SW480 (cell line): ENCODE results near the gene ANXA7.

Source experiments
- DNase-seq: peaks from one replicate; pipeline ENCODE4 v3.0.0-alpha.2; 2016; ENCODE audit warnings: low spot score

Gene ANXA7

DNA sequence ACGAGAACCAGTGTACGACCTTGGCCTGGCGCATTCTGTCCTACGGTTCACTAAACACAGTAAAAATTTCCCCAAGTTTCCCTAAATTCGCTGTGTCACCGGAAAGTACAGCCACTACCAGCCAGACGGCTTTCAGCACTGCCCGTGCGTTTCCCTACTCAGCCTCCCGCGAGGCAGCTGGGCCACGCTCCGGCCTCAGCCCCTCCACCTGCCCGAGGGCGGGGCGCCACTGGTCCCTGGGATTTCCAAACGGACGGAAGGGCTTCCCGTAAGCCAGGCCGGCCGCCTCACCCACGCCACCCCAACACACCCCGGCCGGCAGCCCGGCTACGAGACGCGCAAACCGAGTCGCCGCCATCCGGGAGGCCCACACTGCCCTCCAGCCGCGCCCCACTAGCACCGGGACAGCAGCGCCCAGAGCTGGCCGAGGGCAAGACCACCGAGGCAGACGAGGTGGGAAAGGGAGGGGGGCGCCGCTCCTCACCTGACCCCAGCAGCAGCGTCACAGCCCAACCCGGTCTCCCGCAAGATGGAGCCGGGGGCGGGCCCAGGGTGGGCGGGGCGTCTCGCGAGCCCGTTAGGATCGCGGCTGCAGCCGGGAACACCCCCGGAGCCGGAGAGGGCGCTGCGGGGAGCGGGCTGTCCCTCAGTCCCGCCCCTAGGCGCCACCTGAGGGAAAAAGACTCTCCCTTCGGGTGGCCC, at the start of gene ANXA7:
TSS of gene ANXA7 (minus strand) at position 531 of the 702 bp plus-strand sequence. CDS start 13,202 bp downstream, outside the sequence.
- DNase-seq = peak; percentile 83

DNA sequence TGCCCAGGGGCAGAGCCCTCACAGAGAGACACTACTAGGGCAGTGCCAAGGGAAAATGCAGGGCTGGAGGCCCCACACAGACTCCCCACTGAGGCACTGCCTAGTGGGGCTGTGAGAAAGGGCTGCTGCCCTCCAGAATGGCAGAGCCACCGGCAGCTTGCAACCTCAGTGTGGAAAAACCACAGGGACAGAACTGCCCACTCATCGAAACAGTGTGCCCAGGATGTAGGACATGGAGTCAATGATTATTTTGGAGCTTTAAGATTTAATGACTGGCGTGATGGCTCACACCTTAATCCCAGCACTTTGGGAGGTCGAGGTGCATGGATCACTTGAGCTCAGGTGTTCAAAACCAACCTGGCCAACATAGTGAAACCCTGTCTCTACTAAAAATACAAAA, 47.0 kb upstream of the ANXA7 start:
- no peak for DNase-seq

DNA sequence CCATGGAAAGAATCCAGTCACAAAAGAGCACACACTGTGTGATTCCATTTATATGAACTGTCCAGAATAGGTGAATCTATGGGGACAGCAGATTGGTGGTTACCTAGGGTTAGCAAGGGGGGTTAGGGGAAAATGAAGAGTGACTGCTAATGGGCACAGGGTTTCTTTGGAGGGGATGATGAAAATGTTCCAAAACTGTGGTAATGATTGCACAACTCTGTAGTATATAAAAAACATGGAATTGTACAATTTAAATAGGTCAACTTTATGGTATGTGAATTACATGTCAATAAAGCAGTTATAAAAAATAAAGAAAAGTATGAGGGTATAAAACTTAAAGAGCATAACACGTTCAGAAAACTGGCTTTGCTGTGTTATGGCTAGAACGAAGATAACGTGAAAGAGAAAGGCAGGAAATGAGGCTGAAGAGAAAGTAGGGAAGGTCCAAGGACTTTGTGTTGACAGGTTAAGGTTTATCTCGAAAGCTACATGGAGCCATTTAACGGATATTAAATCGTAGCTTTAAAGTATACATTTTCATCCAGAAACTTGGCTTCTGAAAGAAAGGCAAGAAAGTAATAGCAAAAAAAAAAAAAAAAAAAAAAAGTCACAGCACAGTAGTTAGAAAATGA, 45.9 kb upstream of the ANXA7 start:
- no peak for DNase-seq

DNA sequence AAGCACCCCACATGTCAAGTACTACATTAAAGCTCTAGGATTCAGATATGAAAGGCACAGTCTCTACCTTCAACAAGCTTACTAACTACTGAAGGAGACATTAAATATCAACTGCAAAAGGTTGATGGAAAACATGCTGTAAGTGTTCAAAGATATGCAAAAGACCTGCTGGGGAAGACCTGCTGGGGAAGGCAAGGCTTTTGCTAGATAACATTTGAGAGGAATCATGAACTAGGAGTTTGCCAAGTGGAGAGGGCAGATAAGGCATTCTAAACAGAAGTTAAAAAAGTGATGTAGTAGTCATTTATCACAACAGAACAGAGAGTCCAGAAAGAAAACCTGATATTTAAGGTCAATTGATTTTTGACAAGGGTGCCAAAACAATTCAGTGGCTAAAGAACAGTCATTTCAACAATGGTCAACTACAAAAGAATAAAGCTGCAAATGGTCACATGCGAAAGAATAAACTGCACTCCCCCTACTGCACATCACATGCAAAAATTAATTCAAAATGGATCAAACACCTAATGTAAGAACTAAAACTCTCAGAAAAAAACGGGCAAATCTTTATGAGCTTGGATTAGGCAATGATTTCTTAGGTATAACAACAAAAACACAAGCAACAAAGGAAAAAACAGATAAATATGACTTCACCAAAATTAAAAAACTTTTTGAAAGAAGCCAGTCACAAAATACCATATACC, 42.5 kb upstream of the ANXA7 start:
- DNase-seq = no peak

DNA sequence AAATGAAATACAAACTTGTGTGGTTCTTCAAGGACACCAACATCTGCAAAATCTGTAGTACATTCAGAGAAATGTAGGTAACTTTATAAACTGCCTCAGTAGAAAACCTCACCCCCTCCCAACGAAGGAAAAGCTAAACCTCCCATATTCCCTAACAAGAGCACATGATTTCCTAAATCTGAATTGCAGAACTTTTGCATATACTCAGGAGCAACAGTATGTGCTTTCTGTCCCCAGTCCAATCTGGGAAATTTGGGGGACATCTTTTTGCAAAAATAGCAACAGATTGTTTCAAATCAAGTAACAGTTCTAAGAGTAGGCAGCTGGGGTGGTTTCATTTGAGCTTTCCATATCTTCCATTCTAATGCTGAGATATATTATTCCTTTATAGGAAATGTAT, 35.3 kb upstream of the ANXA7 start:
- DNase-seq = no peak

DNA sequence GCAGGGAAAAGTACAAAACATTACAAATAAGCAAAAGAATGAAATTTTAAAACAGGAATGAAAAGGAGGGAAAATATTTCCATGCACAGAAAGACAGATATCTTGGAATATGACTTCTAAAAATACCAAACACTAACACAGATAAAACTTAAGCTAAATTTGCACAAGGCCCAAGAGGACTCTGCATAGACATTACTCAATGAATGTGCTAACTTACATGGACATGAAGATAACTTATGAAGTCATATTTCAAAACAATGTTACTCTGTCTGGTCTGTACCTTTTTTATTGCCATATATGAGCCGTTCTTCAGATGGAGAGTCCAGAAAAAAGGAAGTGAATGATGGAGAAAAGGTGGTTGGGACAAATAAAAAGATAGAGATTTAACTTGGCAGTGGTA, 34.5 kb upstream of the ANXA7 start:
- no peak for DNase-seq

DNA sequence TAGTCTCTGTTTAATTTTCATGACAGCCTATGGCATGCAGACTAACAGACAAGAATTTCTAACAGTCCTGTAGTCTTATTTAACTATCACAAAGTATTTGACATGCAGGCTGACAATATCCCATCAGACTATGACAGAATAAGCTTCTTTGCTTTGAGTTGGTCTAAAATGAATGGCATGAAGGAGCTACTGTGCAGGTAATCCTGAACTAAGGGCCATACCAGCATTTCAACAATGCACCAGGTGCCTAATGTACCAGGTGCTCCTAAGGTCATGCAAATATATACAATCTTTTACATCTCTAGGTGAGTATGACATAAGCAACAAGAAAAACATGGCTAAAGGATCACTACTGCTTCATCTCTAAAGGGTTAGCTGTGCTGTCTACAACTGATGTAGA, 33.1 kb upstream of the ANXA7 start:
- no peak for DNase-seq

DNA sequence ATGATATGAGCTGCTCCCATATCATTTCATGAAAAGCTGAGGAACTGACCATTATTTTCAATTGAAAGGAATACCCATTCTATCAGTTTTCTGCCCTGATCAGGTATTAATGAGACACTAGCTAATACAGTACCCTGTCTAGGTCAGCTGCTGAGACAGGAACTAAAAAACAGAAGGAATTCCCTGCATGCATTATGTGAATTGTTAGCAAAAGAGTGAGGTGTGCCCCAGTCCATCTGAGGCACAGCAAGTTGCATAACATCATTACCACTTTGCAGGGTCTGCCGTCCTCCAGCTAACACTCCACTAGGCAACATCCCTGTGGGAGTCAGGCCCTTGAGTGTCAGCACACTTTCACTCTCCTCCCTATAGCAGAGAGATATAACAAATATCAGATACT, 30.6 kb upstream of the ANXA7 start:
- no peak for DNase-seq

DNA sequence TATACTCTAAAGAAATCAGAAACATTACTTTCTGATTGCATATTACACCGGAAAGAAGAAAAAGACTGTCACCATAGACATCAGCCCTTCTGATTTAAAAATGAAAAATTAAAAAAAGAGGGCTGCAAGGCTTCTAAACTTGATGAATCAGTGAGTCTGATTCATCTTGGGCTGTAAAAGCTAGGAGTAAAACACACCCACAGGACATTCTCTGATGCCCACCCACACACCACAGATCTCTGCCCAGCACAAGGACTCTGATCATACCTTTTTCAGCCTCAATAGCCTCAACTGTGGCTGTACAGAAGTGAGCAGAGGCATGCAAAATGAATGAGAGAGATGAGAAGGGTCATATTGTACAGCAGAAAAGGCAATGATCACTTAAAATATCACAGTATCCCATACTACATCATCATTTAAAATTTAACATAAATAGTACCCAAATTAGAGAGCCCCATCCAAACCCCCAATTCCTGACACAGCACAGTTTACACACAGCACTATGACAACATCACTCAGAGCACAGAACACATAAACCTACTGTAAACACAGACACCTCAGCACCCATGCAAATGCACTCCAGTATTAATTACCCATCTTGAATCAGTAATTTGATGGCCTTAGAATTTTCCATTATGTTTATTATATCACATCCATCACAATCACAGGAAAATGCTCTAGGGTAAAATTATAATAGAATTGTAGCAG, 25.9 kb upstream of the ANXA7 start:
- peak; percentile 48 for DNase-seq

DNA sequence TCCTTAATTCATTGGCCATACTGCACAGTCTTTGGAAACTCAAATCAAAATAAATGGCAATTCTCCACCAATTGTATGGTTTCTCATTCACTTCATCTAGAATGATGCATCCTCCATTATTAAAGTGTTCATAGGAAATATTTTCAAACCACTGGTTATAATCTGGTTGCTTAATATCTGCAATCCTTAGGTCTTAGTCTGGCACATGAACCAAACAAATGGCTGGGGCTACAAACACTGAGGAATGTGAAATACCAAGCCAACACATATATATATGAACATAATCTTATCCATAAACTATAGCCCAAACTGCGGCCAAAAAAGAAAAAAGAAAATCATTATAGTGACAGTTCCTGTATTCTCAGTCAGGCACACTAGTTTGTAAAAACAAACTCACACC, 25.2 kb upstream of the ANXA7 start:
- no peak for DNase-seq

DNA sequence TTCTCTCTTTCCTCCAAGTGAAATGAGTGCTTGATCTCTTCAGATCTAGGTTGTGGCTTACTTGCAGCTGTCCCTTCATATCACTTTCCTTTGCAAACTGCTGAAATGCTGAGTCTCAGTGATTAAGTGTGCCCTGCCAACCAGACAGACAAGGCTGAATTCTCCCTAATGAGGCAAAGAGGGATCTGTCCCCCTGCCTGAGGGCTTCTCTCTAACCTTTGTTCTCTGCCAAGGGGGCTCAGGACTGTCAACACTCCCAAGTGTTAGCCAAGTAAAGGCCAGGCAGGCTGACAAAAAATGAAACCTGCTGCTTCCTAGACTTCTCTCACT, 19.6 kb upstream of the ANXA7 start, which contains the start of gene MSS51:
TSS of gene MSS51 (minus strand) at position 24 of the 330 bp plus-strand sequence. CDS start 5,277 bp downstream, outside the sequence.
- DNase-seq = no peak

DNA sequence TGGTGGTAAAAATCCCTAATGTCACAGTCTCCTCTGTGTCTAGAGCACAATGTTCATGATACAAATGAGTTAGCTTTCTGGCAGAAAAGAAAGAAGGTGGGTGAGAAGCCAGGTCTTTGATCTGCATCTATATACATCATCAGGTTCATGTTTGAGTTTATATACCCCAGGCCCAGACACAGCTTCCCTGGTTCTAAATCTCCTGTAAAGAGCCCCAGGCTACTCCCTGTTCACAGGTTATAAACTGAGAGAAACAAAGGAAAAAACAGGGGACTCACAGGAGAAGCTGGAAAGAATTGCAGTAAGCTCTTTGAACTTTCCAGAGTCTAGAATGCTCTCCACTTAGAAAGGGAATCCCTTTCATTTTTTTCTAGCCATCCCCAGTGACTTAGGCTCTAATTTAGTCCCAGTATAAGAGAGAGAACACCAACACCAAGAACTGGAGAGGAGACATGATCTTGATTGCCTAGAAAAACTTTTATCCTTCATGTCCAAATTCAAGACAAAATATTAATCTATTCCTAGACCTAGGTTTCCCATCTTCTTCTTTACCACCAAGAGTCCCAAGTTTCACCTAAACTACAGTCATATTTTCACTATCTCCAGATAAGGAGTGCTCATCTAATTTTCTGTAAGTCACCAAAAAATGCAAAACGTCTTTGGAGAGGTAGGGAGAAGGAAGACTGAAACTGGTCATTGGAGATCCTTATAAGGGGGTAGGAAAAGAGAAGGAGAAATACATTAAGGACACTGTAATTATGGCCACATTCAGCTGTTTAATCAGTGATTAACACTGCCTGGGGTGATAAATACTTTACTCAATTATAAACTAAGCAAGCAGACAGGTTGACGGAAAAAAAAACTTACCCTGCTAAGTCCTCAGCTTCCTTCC, 19.0 kb upstream of the ANXA7 start:
- no peak for DNase-seq

DNA sequence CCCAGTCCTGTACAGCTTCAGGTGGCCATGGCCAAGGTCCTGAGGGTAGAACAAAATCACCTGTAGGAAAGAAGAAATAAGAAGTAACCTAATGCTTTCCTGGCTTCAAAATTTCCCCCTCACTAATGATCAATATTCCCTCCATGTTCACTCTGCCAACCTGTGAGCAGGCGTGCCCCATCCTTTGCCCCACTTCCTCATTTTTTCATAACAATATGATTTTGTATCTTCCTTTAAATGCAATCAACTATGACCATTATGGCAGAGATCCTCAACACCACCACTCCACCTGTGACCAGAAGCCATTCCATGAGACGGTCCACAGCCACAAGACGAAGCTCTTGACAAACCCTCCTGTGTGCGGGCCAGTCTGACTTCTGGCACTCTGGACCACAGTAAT, 12.5 kb upstream of the ANXA7 start:
- no peak for DNase-seq

DNA sequence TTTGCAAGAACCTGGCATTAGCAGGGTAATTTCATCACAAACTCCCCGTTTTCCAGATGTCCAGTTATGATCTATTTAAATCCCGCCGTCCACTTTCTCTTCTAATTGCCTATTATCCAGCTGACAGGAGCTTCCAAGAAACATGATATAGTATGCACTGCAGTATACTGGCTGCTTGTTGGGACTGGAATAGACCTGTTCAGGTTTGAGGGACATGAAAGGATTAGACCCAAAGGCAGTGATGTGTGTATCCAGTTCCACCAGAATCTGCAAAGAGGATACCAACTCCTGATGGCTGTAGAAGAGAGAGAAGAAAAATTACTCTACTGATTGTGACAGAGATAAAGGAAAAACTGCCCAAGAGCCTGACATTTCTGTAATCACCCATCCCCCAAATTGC, 10.6 kb upstream of the ANXA7 start:
- DNase-seq = no peak

DNA sequence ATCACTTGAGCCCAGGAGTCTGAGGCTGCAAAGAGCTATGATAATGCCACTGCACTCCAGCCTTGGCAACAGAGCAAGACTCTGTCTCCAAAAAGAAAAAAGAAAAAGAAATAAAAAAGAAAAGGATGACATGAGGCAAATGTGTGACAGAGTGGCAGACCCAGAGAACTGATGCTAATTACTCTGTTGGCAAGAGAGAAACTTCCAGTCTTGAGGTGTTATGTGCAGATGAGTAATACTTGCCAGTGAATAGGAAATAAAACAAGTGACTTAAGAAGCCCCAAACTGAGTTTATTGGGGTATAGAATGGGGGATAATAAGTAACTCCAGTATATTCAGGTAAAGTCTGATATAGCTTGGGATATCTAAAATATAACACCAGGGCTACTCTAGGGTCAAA, 9.5 kb upstream of the ANXA7 start:
- DNase-seq = no peak

DNA sequence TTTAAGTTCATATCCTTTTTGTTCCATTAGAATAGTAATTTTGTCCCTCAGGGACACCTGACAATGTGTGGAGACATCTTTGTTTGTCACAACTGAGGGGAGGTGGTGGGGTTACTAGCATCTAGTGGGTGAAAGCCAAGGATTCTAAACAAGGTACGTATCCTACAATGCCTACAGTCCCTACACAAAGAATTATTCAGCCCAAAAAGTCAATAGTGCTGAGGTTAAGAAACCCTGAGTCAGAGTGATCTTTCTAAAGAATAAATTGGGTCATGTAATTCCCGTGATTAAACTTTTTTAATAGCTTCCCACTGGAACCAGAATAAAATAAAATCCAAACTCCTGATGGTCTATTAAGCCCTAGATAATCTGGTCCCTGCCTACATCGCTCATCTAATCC, 2.7 kb upstream of the ANXA7 start:
- no peak for DNase-seq

DNA sequence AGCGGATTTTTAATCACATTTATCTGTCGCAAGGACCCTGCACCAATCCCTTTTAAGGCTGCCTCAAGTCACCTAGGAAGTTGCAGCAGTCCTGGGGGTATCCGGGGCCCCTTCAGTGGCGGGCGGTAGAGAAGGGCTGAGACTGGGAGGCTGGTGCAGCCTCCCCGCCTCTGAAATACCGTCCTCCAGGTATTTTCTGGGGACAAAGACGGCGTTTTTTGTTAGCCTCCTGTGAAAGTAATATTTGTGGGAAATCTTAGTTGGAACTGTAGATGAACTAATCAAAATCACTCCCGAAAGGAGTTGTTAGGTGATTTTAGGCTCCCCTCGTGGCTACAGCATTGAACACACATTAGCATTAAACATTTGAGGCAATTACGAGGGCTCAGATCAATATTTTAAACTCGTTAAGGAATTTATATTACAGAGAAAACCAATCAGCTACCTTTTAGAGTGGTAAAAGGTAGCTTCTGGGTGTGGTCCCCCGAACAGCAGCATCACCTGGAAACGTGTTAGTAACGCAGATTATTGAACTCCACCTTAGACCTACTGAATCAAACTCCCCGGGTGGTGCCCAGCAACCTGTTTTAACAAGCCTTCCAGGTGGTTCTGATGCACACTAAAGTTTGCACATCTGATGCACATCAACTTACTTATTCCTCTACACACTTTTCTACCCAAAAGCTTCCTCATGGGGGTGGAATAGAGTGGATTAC, 530 bp upstream of the ANXA7 start:
- peak; percentile 16 for DNase-seq

DNA sequence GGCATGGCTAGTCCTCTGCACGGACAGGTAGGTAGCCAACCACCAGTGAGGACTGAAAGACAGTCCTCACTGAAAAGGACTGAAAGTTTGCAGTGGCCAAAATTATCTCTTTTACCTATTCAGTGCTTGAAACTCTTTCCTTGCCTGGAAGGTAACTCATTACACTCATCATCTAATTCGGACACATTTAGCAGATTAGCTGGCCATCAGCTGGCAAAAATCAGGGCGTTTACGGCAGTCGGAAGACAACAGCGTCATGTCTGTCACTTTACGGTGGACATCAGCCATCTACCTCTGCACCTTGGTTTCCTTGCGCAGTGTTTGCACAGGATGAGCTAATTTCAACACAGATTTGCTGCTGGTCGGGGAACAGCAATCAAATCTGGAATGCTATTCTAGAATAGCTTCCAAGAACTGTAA, 740 bp downstream of the ANXA7 start:
- peak; percentile 58 for DNase-seq

DNA sequence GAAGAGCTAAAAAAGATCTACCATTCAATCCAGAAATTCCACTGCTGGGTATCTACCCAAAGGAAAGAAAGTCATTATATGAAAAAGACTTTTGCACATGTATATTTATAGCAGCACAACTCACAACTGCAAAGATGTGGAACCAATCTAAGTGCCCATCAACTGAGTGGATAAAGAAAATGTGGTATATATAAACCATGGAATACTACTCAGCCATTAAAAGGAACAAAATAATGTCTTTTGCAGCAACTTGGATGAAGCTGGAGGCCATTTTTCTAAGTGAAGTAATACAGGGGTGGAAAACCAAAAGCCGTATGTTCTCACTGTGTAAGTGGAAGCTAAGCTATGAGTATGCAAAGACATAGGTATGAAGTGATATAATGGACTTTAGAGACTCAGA, 3.0 kb downstream of the ANXA7 start:
- no peak for DNase-seq

DNA sequence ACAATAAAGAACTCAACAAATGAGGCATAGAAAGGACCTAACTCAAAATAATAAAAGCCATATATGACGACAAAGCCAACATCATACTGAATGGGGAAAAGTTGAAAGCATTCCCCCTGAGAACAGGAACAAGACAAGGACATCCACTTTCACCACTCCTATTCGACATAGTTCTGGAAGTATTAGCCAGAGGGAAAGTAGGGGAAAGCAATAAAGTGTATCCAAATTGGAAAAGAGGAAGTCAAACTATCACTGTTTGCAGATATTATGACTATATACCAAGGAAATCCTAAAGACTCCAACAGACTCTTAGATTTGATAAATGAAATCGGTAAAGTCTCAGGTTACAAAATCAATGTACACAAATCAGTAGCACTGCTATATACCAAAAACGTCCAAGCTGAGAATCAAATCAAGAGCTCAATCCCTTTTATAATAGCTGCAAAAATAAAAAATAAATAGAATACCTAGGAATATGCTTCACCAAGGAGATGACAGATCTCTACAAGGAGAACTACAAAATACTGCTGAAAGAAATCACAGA, 4.8 kb downstream of the ANXA7 start:
- DNase-seq = no peak

DNA sequence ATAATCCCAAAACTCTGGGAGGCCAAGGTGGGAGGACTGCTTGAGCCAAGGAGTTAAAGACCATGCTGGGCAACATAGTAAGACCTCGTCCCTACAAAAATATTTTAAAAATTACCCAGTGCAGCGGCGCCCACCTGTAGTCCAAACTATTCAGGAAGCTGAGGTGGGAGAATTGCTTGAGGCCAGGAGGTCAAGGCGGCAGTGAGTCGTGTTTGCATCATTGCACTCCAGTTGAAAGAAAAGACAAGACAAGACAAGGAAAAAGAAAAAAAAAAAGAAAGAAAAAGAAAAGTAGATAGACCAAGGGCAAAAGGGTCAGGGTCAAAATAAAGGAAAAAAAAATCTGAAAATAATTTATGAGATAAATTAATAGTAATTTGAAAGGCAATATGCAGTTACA, 5.8 kb downstream of the ANXA7 start:
- DNase-seq = no peak
